Colonic mucosa (tissue), 4 donors: ENCODE data around the gene COG1. TPM values are rescaled to one million over a fixed set of nuclear protein-coding genes. Genes with fewer than 3 reads are reported as not detected.

Experiments used
- DNase-seq: peaks from one replicate; pipeline ENCODE4 v3.0.0-alpha.2; 2020
- H3K27ac ChIP-seq: fragments of 200-600 bp; one replicate; pipeline ENCODE4 v1.8.0; 2021
- H3K27me3 ChIP-seq: fragments of 200-600 bp; one replicate; pipeline ENCODE4 v1.8.0; 2021
- H3K36me3 ChIP-seq: fragments of 200-600 bp; one replicate; pipeline ENCODE4 v1.8.0; 2021
- H3K4me1 ChIP-seq: fragments of 200-600 bp; one replicate; pipeline ENCODE4 v1.8.0; 2021; ENCODE audit warnings: mild to moderate bottlenecking
- H3K4me3 ChIP-seq: fragments of 200-600 bp; one replicate; pipeline ENCODE4 v1.8.0; 2021
- H3K9ac ChIP-seq, 2 donors: one replicate each; pipeline ENCODE4 v1.7.0; 2013; ENCODE audit warnings: control low read depth in 2 of 2, low read depth in 2 of 2, low read length in 2 of 2
- H3K9me3 ChIP-seq: fragments of 200-600 bp; one replicate; pipeline ENCODE4 v1.8.0; 2021
- intact Hi-C: fragments of 100-400 bp; cut with DNase I; formaldehyde crosslinking; loops from one replicate; pipeline ENCODE4 v1.14.1; 2022
- total RNA-seq, 2 donors: library from RNA; stranded (reverse); fragmentation: NEBNext Ultra II Directional in 1 of 2; extraction: Animal tissue kit (Norgen Biotek cat#: 25700) in 1 of 2; gene quantifications; one replicate each; pipeline ENCODE4 v1.2.1, GENCODE V29; 2021
- TF ChIP-seq, protein P1 (sequence below): fragments of 200-600 bp; IDR thresholded peaks from one replicate; pipeline ENCODE4 v1.8.0; 2022; ENCODE audit warnings: antibody characterized with exemption, mild to moderate bottlenecking
- donor health status: healthy.
- donor health status: DM: no; HTN: no; CAD: no.
- donor health status: DM: no; HTN: no; CAD: no.

COG1 gene
- total RNA-seq, 2 donors from 2014 or later: 41.0 to 41.2 TPM

DNA sequence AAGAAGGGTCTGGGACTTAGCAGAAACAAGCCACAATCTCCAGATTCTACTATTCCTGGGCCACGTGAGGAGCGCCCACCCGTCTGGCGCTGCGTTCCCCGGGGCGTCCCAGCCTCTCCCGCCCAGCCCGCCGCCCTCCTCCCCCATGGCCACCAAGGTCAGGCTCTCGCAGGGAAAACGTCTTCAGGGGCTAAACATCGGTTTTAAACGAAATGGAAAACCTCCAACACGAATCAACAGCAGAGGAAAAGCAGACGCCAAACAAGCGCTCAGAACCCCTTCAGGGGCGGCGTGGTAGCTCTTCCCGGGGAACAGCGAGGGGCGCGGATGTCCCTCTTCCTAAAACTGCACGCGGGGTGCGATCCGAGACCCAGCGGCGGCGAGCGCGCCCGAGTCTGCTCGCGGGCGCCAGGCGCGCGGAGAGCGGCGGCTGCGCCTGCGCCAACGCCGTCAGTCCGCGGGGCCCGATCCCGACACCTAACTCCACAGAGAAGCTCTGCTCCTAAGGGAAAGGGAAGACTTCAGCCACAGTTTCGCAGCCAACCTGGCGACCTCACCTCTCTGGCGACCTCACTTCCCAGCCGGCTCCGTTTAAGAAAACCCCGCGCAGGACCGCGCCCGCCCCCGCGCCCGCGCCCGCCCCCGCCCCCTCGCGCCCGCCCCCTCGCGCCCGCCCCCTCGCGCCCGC lies 505 bp upstream of the COG1 start:
- Histone ChIP-seq H3K4me1 (peaks cover 4% of the 10 kb centered on the region), H3K27ac (peak overlapping the region; percentile 92), H3K9ac (peak overlapping the region; percentile 72 to 79), H3K4me3 (peak overlapping the region; percentile 97), H3K36me3 (peaks cover 5% of the 10 kb centered on the region), H3K27me3 (no peaks in the 10 kb centered on the region), H3K9me3 (no peaks in the 10 kb centered on the region)
- intact Hi-C loops: no loop called here
- peak; percentile 72 for DNase-seq
- TF ChIP-seq, protein P1, sequence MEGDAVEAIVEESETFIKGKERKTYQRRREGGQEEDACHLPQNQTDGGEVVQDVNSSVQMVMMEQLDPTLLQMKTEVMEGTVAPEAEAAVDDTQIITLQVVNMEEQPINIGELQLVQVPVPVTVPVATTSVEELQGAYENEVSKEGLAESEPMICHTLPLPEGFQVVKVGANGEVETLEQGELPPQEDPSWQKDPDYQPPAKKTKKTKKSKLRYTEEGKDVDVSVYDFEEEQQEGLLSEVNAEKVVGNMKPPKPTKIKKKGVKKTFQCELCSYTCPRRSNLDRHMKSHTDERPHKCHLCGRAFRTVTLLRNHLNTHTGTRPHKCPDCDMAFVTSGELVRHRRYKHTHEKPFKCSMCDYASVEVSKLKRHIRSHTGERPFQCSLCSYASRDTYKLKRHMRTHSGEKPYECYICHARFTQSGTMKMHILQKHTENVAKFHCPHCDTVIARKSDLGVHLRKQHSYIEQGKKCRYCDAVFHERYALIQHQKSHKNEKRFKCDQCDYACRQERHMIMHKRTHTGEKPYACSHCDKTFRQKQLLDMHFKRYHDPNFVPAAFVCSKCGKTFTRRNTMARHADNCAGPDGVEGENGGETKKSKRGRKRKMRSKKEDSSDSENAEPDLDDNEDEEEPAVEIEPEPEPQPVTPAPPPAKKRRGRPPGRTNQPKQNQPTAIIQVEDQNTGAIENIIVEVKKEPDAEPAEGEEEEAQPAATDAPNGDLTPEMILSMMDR: no peak

DNA sequence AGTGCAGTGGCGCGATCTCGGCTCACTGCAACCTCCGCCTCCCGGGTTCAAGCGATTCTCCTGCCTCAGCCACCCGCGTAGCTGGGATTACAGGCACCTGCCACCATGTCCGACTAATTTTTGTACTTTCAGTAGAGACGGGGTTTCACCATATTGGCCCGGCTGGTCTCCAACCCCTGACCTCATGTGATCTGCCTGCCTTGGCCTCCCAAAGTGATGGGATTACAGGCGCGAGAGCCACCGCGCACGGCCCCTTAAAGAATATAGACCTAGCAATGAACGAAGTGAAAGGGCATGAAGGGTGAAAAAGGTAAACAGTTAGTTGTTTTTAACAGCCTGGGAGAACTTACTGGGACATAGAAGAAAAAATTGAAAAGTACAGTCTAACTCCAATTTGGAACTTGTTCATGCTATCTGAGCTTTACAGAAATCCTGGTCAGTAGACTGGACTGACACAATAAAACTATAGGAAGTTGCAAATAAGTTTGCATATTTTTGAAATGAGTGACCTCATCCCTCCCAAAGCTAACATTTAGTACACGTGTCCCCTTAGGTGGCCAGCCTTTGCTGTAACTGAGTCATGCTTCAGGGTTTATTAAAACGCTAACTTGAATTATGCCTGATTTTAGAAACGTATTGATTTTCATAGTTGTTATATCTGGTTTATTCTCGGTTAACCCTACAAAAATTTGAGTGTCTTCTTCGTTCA lies 1.8 kb downstream of the COG1 start:
- Histone ChIP-seq H3K36me3 (peaks cover 19% of the 10 kb centered on the region), H3K4me1 (peaks cover 4% of the 10 kb centered on the region), H3K27ac (no peak overlapping the region), H3K9me3 (no peaks in the 10 kb centered on the region), H3K4me3 (no peak overlapping the region), H3K9ac (no peak overlapping the region), H3K27me3 (no peaks in the 10 kb centered on the region)
- DNase-seq: no peak
- intact Hi-C loops: loop anchor here (5.0 kb wide), 1 partner anchor 38 kb away; a partner anchor contains a TSS
- TF ChIP-seq, protein P1: no peak

DNA sequence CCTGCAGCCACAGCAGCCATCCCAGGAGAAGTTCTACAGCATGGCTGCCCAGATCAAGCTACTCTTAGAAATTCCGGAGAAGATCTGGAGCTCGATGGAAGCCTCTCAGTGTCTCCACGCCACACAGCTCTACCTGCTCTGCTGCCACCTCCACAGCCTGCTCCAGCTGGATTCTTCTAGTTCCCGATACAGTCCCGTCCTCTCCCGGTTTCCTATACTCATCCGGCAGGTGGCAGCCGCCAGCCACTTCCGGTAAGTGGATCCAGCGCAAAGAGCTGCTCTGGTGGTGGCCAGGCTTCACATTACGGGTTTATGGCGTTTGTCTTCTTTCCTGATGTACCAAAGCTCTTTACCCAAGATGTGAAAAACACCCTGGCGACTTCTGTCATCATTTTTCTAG lies 3.6 kb downstream of the COG1 start:
- intact Hi-C loops: loop anchor here (5.0 kb wide), 1 partner anchor 36 kb away; a partner anchor contains a TSS
- TF ChIP-seq, protein P1: peak; percentile 34
- DNase-seq: peak; percentile 77

DNA sequence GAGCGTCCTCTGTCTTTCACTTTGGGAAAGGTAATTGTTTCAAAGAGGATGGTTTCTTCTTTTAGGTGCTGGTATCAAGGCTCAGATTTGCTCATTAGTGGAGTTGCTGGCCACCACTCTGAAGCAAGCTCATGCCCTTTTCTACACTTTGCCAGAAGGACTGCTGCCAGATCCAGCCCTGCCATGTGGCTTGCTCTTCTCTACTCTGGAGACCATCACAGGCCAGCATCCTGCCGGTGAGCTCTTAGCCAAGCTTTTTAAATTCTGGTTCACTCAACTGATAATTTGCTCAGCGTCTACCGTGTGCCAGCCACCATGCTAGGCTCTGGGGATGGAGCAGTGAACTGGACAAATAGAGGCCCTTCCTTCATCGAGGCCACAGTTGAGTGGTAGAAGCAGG lies 4.3 kb downstream of the COG1 start:
- intact Hi-C loops: loop anchor here (5.0 kb wide), 1 partner anchor 35 kb away; a partner anchor contains a TSS
- Histone ChIP-seq H3K9ac (no peak overlapping the region), H3K4me1 (no peaks in the 10 kb centered on the region), H3K9me3 (no peaks in the 10 kb centered on the region), H3K36me3 (peaks cover 31% of the 10 kb centered on the region), H3K27me3 (no peaks in the 10 kb centered on the region), H3K4me3 (no peak overlapping the region), H3K27ac (no peak overlapping the region)
- TF ChIP-seq, protein P1: no peak
- no peak for DNase-seq

More for the DNA sequence above, 3.6 kb downstream of the COG1 start:
- H3K9ac ChIP-seq: peak overlapping the region in 1 of 2 donors; percentile 44
- peaks cover 4% of the 10 kb centered on the region for H3K4me1 ChIP-seq
- H3K4me3 ChIP-seq: no peak overlapping the region
- H3K9me3 ChIP-seq: no peaks in the 10 kb centered on the region
- H3K27me3 ChIP-seq: no peaks in the 10 kb centered on the region
- H3K36me3 ChIP-seq: peaks cover 31% of the 10 kb centered on the region
- peak overlapping the region; percentile 44 for H3K27ac ChIP-seq

DNA sequence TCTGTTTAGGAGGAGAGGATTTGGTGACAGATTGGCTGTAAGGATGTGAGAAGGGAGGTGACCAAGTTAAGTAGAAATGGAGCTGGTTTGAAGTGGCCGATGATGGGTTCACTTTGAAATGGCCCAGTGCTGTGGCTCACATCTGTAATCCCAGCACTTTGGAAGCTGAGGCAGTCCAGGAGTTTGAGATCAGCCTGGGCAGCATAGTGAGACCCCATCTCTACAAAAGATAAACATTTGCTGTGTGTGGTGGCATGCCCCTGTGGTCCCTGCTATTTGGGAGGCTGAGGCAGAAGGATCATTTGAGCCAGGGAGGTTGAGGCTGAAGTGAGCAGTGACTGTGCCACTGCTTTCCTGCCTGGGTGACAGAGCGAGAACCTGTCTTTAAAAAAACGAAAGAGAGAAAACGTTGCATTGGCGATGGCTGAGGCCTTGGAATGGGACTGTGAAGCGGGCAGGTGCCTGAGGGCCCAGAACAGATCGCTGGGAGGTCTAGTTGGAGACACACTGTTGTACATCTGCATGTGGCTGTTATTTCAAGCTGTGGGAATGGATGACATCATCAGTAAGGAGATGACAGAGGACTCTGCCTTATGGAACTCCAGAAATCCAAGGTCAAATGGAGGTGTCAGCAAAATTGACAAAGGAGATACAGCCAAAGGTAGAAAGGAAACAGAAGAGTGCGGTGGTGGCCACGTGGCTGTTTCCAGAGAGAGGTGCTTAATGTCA lies 5.5 kb downstream of the COG1 start:
- TF ChIP-seq, protein P1: no peak
- no peaks in the 10 kb centered on the region for H3K4me1 ChIP-seq
- H3K9me3 ChIP-seq: no peaks in the 10 kb centered on the region
- H3K9ac ChIP-seq: no peak overlapping the region
- no peak overlapping the region for H3K4me3 ChIP-seq
- no peaks in the 10 kb centered on the region for H3K27me3 ChIP-seq
- peaks cover 31% of the 10 kb centered on the region for H3K36me3 ChIP-seq
- no peak overlapping the region for H3K27ac ChIP-seq
- intact Hi-C loops: loop anchor here (5.0 kb wide), 1 partner anchor 34 kb away; a partner anchor contains a TSS
- DNase-seq: no peak
